ENCODE results near the gene RPEL1.
"Not testable (repeated sequence)": the region's sequence is repeated elsewhere in the genome, so short reads cannot be mapped to it uniquely, and the experiment has no call there.

The RPEL1 gene

GRCh38 chr10:103245587-103245986 lies at the start of gene RPEL1:
TSS of gene RPEL1 (plus strand) at chr10:103245887. CDS start at chr10:103245997, 110 bp downstream.
- not testable (repeated sequence) for DNase-seq

- DNase-seq, result no peak
These were observed 49.2 kb upstream of the RPEL1 start for GRCh38 chr10:103196516-103196915.

- no peak for DNase-seq
These were observed 48.5 kb upstream of the RPEL1 start for GRCh38 chr10:103197174-103197573.

- no peak for DNase-seq
These were observed 47.8 kb upstream of the RPEL1 start for GRCh38 chr10:103197903-103198302.

GRCh38 chr10:103198648-103199047 lies 47.0 kb upstream of the RPEL1 start:
- DNase-seq, result no peak

- DNase-seq, result no peak
These were observed 46.2 kb upstream of the RPEL1 start for GRCh38 chr10:103199488-103199887.

GRCh38 chr10:103202319-103202718 lies 43.4 kb upstream of the RPEL1 start:
- DNase-seq, result no peak

GRCh38 chr10:103203466-103203865 lies 42.2 kb upstream of the RPEL1 start:
- no peak for DNase-seq

- no peak for DNase-seq
These were observed 41.1 kb upstream of the RPEL1 start for GRCh38 chr10:103204353-103205255.

GRCh38 chr10:103205401-103205800 lies 40.3 kb upstream of the RPEL1 start:
- DNase-seq, result not testable (repeated sequence)

GRCh38 chr10:103206715-103207114 lies 39.0 kb upstream of the RPEL1 start:
- not testable (repeated sequence) for DNase-seq

GRCh38 chr10:103207141-103207540 lies 38.5 kb upstream of the RPEL1 start:
- no peak for DNase-seq

GRCh38 chr10:103207643-103208042 lies 38.0 kb upstream of the RPEL1 start:
- DNase-seq, result not testable (repeated sequence)

- not testable (repeated sequence) for DNase-seq
These were observed 35.4 kb upstream of the RPEL1 start for GRCh38 chr10:103210262-103210661.

- DNase-seq, result no peak
These were observed 30.1 kb upstream of the RPEL1 start for GRCh38 chr10:103215601-103216000.

- not testable (repeated sequence) for DNase-seq
These were observed 29.3 kb upstream of the RPEL1 start for GRCh38 chr10:103216362-103216761.

GRCh38 chr10:103224133-103224532 lies 21.6 kb upstream of the RPEL1 start:
- no peak for DNase-seq

- not testable (repeated sequence) for DNase-seq
These were observed 21.0 kb upstream of the RPEL1 start for GRCh38 chr10:103224721-103225120.

GRCh38 chr10:103225939-103226338 lies 19.7 kb upstream of the RPEL1 start:
- no peak for DNase-seq

GRCh38 chr10:103227416-103227815 lies 18.3 kb upstream of the RPEL1 start:
- no peak for DNase-seq

GRCh38 chr10:103231047-103231551 lies 14.6 kb upstream of the RPEL1 start:
- no peak for DNase-seq

- DNase-seq, result no peak
These were observed 13.5 kb upstream of the RPEL1 start for GRCh38 chr10:103232131-103232673.

GRCh38 chr10:103232772-103233488 lies 12.8 kb upstream of the RPEL1 start:
- DNase-seq, result no peak

Measured in DMS79 treated with DMSO at 0.1 percent for 48 hours (cell line).